Left lung (tissue), 10 donors: ENCODE data around the gene RAB14. TPM values are rescaled to one million over a fixed set of nuclear protein-coding genes. Genes with fewer than 3 reads are reported as not detected.
A peak's percentile ranks its signal among the peaks of the same experiment; 100 is the strongest.
"Not testable (repeated sequence)": the region's sequence is repeated elsewhere in the genome, so short reads cannot be mapped to it uniquely, and the experiment has no call there.

Source experiments
- ATAC-seq: fragments of 200-7000 bp; cut with Tn5 transposase; one replicate; pipeline ENCODE4 v1.9.1; 2020; ENCODE audit warnings: moderate library complexity
- DNase-seq, 4 donors: peaks; one replicate each; pipeline ENCODE4 v3.0.0-alpha.2; 2013 to 2020
- H3K27ac ChIP-seq, 2 donors: fragments of 200-600 bp; sonication (generic) in 1 of 2; one replicate each; pipeline versions ENCODE4 v1.5.0 to v1.8.0; 2020 to 2021
- H3K27me3 ChIP-seq, 2 donors: fragments of 200-600 bp; sonication (generic) in 1 of 2; one replicate each; pipeline versions ENCODE4 v1.5.0 to v1.8.0; 2020 to 2021
- H3K36me3 ChIP-seq, 2 donors: fragments of 200-600 bp; sonication (generic) in 1 of 2; one replicate each; pipeline versions ENCODE4 v1.5.0 to v1.8.0; 2020 to 2021
- H3K4me1 ChIP-seq, 2 donors: fragments of 200-600 bp; one replicate each; pipeline ENCODE4 v1.8.0; 2021
- H3K4me3 ChIP-seq, 2 donors: fragments of 200-600 bp; sonication (generic) in 1 of 2; one replicate each; pipeline versions ENCODE4 v1.5.0 to v1.8.0; 2020 to 2021; ENCODE audit warnings: mild to moderate bottlenecking in 1 of 2
- H3K9me3 ChIP-seq, 2 donors: fragments of 200-600 bp; sonication (generic) in 1 of 2; one replicate each; pipeline versions ENCODE4 v1.5.0 to v1.8.0; 2020 to 2021
- intact Hi-C, 2 donors: fragments of 100-400 bp; cut with DNase I; formaldehyde crosslinking; loops; one replicate each; pipeline versions ENCODE4 v1.11.2 to v1.14.2; 2022
- polyA plus RNA-seq, 6 donors: library from polyadenylated mRNA; unstranded; fragments of 120-200 nt; gene quantifications; one replicate each; pipeline ENCODE4 v1.2.1, GENCODE V29; 2013; ENCODE audit not compliant: insufficient read length in 6 of 6
- total RNA-seq, 2 donors: library from RNA; stranded (reverse); fragmentation: NEBNext Ultra II Directional; extraction: Animal tissue kit (Norgen Biotek cat#: 25700); gene quantifications; one replicate each; pipeline ENCODE4 v1.2.1, GENCODE V29; 2021
- TF ChIP-seq, protein P1 (sequence below), 2 donors: fragments of 200-600 bp; sonication (generic) in 1 of 2; IDR thresholded peaks; one replicate each; pipeline versions ENCODE4 v1.5.0 to v1.8.0; 2021; ENCODE audit warnings: antibody characterized with exemption in 2 of 2
- donor health status: DM: no; HTN: yes; CAD: no.
- donor health status: DM: no; HTN: no; CAD: no.

Gene RAB14
- total and polyA plus RNA-seq, 8 donors: 81.0 to 111 (median 89.5) TPM

DNA sequence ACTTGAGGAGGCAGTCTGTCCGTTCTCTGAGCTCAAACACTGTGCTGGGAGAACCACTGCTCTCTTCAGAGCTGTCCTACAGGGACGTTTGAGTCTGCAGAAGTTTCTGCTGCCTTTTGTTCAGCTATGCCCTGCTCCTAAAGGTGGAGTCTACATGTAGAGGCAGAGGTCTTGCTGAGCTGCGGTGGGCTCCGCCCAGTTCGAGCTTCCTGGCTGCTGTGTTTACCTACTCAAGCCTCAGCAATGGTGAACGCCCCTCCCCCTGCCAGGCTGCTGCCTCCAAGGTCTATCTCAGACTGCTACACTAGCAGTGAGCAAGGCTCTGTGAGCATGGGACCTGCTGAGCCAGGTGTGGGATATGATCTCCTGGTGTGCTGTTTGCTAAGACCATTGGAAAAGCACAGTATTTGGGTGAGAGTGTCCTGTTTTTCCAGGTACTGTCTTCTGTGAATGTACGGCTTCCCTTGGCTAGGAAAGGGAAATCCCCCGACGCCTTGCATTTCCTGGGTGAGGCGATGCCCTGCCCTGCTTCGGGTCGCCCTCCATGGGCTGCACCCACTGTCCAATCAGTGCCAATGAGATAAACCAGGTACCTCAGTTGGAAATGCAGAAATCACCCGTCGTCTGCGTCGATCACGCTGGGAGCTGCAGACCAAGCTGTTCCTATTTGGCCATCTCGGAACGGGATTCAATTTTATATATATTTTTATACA lies 68.4 kb downstream of the RAB14 start:
- Histone ChIP-seq H3K36me3 (peaks cover 0 to 23% of the 10 kb centered on the region in 2 donors), H3K4me1 (peaks cover 0 to 7% of the 10 kb centered on the region in 2 donors), H3K9me3 (no peaks in the 10 kb centered on the region), H3K4me3 (no peak overlapping the region), H3K27me3 (no peaks in the 10 kb centered on the region), H3K27ac (no peak overlapping the region)
- DNase-seq: peak in 3 of 4 donors; percentile 11 to 76 (median 40)
- TF ChIP-seq, protein P1, sequence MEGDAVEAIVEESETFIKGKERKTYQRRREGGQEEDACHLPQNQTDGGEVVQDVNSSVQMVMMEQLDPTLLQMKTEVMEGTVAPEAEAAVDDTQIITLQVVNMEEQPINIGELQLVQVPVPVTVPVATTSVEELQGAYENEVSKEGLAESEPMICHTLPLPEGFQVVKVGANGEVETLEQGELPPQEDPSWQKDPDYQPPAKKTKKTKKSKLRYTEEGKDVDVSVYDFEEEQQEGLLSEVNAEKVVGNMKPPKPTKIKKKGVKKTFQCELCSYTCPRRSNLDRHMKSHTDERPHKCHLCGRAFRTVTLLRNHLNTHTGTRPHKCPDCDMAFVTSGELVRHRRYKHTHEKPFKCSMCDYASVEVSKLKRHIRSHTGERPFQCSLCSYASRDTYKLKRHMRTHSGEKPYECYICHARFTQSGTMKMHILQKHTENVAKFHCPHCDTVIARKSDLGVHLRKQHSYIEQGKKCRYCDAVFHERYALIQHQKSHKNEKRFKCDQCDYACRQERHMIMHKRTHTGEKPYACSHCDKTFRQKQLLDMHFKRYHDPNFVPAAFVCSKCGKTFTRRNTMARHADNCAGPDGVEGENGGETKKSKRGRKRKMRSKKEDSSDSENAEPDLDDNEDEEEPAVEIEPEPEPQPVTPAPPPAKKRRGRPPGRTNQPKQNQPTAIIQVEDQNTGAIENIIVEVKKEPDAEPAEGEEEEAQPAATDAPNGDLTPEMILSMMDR (IDR thresholded peaks at IDR 0.05): no peak
- intact Hi-C loops: no loop called here
- peak; percentile 58 for ATAC-seq

DNA sequence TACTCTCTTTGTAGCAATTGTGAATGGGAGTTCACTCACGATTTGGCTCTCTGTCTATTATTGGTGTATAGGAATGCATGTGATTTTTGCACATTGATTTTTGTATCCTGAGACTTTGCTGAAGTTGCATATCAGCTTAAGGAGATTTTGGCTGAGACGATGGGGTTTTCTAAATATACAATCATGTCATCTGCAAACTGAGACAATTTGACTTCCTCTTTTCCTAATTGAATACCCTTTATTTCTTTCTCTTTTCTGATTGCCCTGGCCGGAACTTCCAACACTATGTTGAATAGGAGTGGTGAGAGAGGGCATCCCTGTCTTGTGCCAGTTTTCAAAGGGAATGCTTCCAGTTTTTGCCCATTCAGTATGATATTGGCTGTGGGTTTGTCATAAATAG lies 72.3 kb downstream of the RAB14 start:
- DNase-seq, H3K27me3 ChIP-seq, ATAC-seq, H3K9me3 ChIP-seq, intact Hi-C loops, H3K27ac ChIP-seq, H3K4me3 ChIP-seq, H3K4me1 ChIP-seq: not testable (repeated sequence)
- H3K36me3 ChIP-seq: peaks cover 0 to 23% of the 10 kb centered on the region in 2 donors

Other genes with a start within 250 kb of the RAB14 start
- 10 to 100 TPM; 12.3 to 32.2 TPM for gene C5, start 151.6 kb downstream of the RAB14 start, total RNA-seq
- 10 to 100 TPM; 61.5 to 91.6 (median 80.5) TPM for gene C5, start 151.6 kb downstream of the RAB14 start, polyA plus RNA-seq
- 10 to 100 TPM; 13.6 to 18.5 TPM for gene CNTRL, start 126.9 kb downstream of the RAB14 start, total RNA-seq
- gene CNTRL, start 126.9 kb downstream of the RAB14 start, polyA plus RNA-seq: 10 to 100 TPM; 44.5 to 67.6 (median 56.7) TPM
- 100 to 1,000 TPM; 395 to 485 TPM for gene GSN, start 66.3 kb upstream of the RAB14 start, total RNA-seq
- gene GSN, start 66.3 kb upstream of the RAB14 start, polyA plus RNA-seq: 10 to 100 TPM; 43.0 to 55.6 (median 53.0) TPM
- 100 to 1,000 TPM; 496 to 576 TPM for gene STOM, start 168.4 kb upstream of the RAB14 start, total RNA-seq
- gene STOM, start 168.4 kb upstream of the RAB14 start, polyA plus RNA-seq: 100 to 1,000 TPM in 5 of 6 donors, 10 to 100 TPM in 1; 99.8 to 129 (median 109) TPM